ENCODE data around the gene WNT5B.
"Not testable (repeated sequence)": the region's sequence is repeated elsewhere in the genome, so short reads cannot be mapped to it uniquely, and the experiment has no call there.

WNT5B gene

GRCh38 chr12:1692895-1693610, 64.0 kb downstream of the WNT5B start:
- no peak for DNase-seq

- not testable (repeated sequence) for DNase-seq
Observed at GRCh38 chr12:1695097-1695496, 66.1 kb downstream of the WNT5B start.

- no peak for DNase-seq
Observed at GRCh38 chr12:1695886-1696670, 67.0 kb downstream of the WNT5B start.

GRCh38 chr12:1696800-1697199, 67.8 kb downstream of the WNT5B start:
- DNase-seq = no peak
